HepG2 (cell line): ENCODE data around the gene NPBWR2. TPM values are rescaled to one million over a fixed set of nuclear protein-coding genes. Genes with fewer than 3 reads are reported as not detected.

ENCODE experiments used
- ATAC-seq: fragments of 200-7000 bp; cut with Tn5 transposase; 3 replicates; pipeline ENCODE4 v1.9.1; 2020; ENCODE audit warnings: mild to moderate bottlenecking, moderate library complexity
- BruUV-seq: library from RNA; stranded (reverse); fragments of 400-500 nt; replicated peaks from 2 replicates; lab custom pipeline; 2021; lab: Mats Ljungman, UMichigan
- CTCF ChIA-PET: fragments of 300-600 bp; formaldehyde crosslinking; extraction: SDS; loops from one replicate; lab custom pipeline; 2021; ENCODE audit warnings: low total read pairs, inconsistent platforms, low intra/inter-chr PET ratio; lab: Yijun Ruan, JAX
- POLR2A ChIA-PET: fragments of 350-600 bp; sonication (Branson Sonifier 250); formaldehyde crosslinking; loops from one replicate; lab custom pipeline; 2020; ENCODE audit warnings: antibody characterized with exemption, inconsistent platforms; lab: Yijun Ruan, JAX
- DNase-seq: peaks from one replicate; pipeline ENCODE4 v3.0.0-alpha.2; 2015; ENCODE audit warnings: low spot score
- FAIRE-seq: peaks from 3 replicates; lab custom pipeline; 2011; peaks lifted over from hg19 to GRCh38; lab: Jason Lieb, UNC
- H2AFZ ChIP-seq: one replicate; pipeline ENCODE4 v1.6.1; 2011; ENCODE audit warnings: low read length, inconsistent platforms
- H3K27ac ChIP-seq: fragments of 300-600 bp; 3 replicates; pipeline ENCODE4 v1.8.0; 2011; ENCODE audit warnings: mixed run types, mild to moderate bottlenecking, mixed read lengths, low read length, inconsistent platforms; ENCODE audit not compliant: insufficient read depth; ENCODE audit errors: extremely low read length
- H3K27me3 ChIP-seq, 2 experiments: fragments of 200-600 bp in 1 of 2; 2 replicates in 1 of 2; 3 replicates in 1 of 2; pipeline versions ENCODE4 v1.6.0 to v1.8.0; 2011; ENCODE audit warnings: low read length in 2 of 2, mild to moderate bottlenecking in 2 of 2, moderate library complexity in 2 of 2, inconsistent platforms in 1 of 2; ENCODE audit not compliant: insufficient read depth in 2 of 2, control insufficient read depth in 1 of 2
- H3K36me3 ChIP-seq, 2 experiments: fragments of 200-600 bp in 1 of 2; replicated peaks in 1 of 2; 2 replicates in 1 of 2; 3 replicates in 1 of 2; pipeline versions ENCODE4 v1.5.1 to v1.8.0; 2011; ENCODE audit warnings: low read length in 2 of 2, inconsistent platforms in 1 of 2; ENCODE audit not compliant: insufficient read depth in 2 of 2, control insufficient read depth in 1 of 2
- H3K4me1 ChIP-seq: 2 replicates; pipeline ENCODE4 v1.5.1; 2012; ENCODE audit warnings: low read length, inconsistent platforms; ENCODE audit not compliant: insufficient read depth
- H3K4me2 ChIP-seq: 2 replicates; pipeline ENCODE4 v1.6.0; 2011; ENCODE audit warnings: low read depth, low read length, inconsistent platforms
- H3K4me3 ChIP-seq, 3 experiments: fragments of 200-600 bp in 1 of 3; sonication (generic), shearing (Covaris generic) in 1 of 3; replicated peaks in 1 of 3; 2 replicates each; pipeline ENCODE4 v1.5.1; 2011 to 2016; ENCODE audit warnings: low read length in 3 of 3, inconsistent platforms in 2 of 3, low read depth in 2 of 3, mild to moderate bottlenecking in 2 of 3, control low read depth in 1 of 3, mixed read lengths in 1 of 3; ENCODE audit not compliant: insufficient read depth in 1 of 3
- H3K79me2 ChIP-seq: one replicate; pipeline ENCODE4 v1.6.1; 2011; ENCODE audit warnings: low read length, inconsistent platforms; ENCODE audit not compliant: insufficient read depth
- H3K9ac ChIP-seq: 2 replicates; pipeline ENCODE4 v1.6.0; 2011; ENCODE audit warnings: mild to moderate bottlenecking, low read depth, low read length, inconsistent platforms; ENCODE audit not compliant: insufficient read depth
- H3K9me3 ChIP-seq: 2 replicates; pipeline ENCODE4 v1.5.1; 2012; ENCODE audit warnings: mild to moderate bottlenecking, low read length
- H4K20me1 ChIP-seq: 2 replicates; pipeline ENCODE4 v1.6.0; 2011; ENCODE audit warnings: inconsistent platforms, mild to moderate bottlenecking, low read length, moderate library complexity; ENCODE audit not compliant: insufficient read depth
- DMAP1 ChIP-seq: IDR thresholded peaks from 2 replicates; pipeline ENCODE4 v1.6.1; 2016
- KDM6A ChIP-seq: IDR thresholded peaks from 2 replicates; pipeline ENCODE4 v1.6.1; 2016; ENCODE audit warnings: low read depth
- TCF7 ChIP-seq: sonication (generic); IDR thresholded peaks from 2 replicates; pipeline ENCODE4 v1.6.1; 2016; ENCODE audit warnings: antibody characterized with exemption, low read depth
- ZNF138 ChIP-seq: sonication (generic); formaldehyde crosslinking; IDR thresholded peaks from 2 replicates; pipeline ENCODE4 v1.5.0; 2020; ENCODE audit warnings: mild to moderate bottlenecking, low read depth, missing genetic modification reagents
- ZNF572 ChIP-seq: sonication (generic); formaldehyde crosslinking; IDR thresholded peaks from 2 replicates; pipeline ENCODE4 v1.5.1; 2020; ENCODE audit warnings: mild to moderate bottlenecking, missing genetic modification reagents
- ZNF891 ChIP-seq: sonication (generic); formaldehyde crosslinking; IDR thresholded peaks from 2 replicates; pipeline ENCODE4 v1.5.0; 2020; ENCODE audit warnings: mild to moderate bottlenecking, missing genetic modification reagents
- WGBS: methylation state at CpG from one replicate; pipeline ENCODE4 v1.1.6; 2017; ENCODE audit warnings: low lambda C conversion rate; 5-methylcytosine and 5-hydroxymethylcytosine counted together
- in situ Hi-C: cut with HindIII; loops from 2 replicates; pipeline ENCODE4 v1.10.0; 2017; ENCODE audit warnings: low pct_unique_long_range_greater_than_20kb; ENCODE audit not compliant: extremely low pct_ligation_motif_present
- intact Hi-C: fragments of 100-400 bp; cut with micrococcal nuclease; formaldehyde crosslinking; loops from one replicate; pipeline ENCODE4 v1.10.0; 2022; ENCODE audit not compliant: unreplicated experiment
- polyA plus RNA-seq, 8 experiments: library from polyadenylated mRNA; depleted of rRNA in 3 of 8; stranded (reverse) in 7 of 8; unstranded in 1 of 8; fragments of >200 nt; fragmentation: Illumina TruSeq in 4 of 8; extraction: Trizol in 4 of 8; gene quantifications; 2 replicates each; pipeline versions ENCODE4 v1.2.1 to v1.2.3, GENCODE V29; 2011 to 2016; ENCODE audit warnings: low read depth in 4 of 8, missing spikeins in 1 of 8, mixed read lengths in 1 of 8; ENCODE audit not compliant: insufficient read depth in 1 of 8
- total RNA-seq, 5 experiments: library from RNA; depleted of rRNA; stranded (reverse); fragments of >200 nt; fragmentation: Illumina TruSeq; extraction: Trizol; gene quantifications; 2 replicates each; pipeline ENCODE4 v1.2.3, GENCODE V29; 2016; ENCODE audit warnings: low read depth in 1 of 5
- TF ChIP-seq, protein P1 (sequence below): sonication (generic); formaldehyde crosslinking; IDR thresholded peaks from 2 replicates; pipeline ENCODE4 v1.4.0; 2020; ENCODE audit warnings: mild to moderate bottlenecking, missing genetic modification reagents
- TF ChIP-seq, protein P2 (sequence below): sonication (generic); formaldehyde crosslinking; IDR thresholded peaks from 2 replicates; pipeline ENCODE4 v1.4.0; 2020; ENCODE audit warnings: mild to moderate bottlenecking, low read depth, missing genetic modification reagents
- TF ChIP-seq, protein P3 (sequence below): sonication (generic); formaldehyde crosslinking; IDR thresholded peaks from 2 replicates; pipeline ENCODE4 v1.5.1; 2020; ENCODE audit warnings: missing genetic modification reagents, mild to moderate bottlenecking, borderline replicate concordance

Gene NPBWR2
- total and polyA plus RNA-seq, 2 of the 13 experiments (the other 11 are each of a cell fraction or from before 2014, with no cell fraction given), result not detected

DNA sequence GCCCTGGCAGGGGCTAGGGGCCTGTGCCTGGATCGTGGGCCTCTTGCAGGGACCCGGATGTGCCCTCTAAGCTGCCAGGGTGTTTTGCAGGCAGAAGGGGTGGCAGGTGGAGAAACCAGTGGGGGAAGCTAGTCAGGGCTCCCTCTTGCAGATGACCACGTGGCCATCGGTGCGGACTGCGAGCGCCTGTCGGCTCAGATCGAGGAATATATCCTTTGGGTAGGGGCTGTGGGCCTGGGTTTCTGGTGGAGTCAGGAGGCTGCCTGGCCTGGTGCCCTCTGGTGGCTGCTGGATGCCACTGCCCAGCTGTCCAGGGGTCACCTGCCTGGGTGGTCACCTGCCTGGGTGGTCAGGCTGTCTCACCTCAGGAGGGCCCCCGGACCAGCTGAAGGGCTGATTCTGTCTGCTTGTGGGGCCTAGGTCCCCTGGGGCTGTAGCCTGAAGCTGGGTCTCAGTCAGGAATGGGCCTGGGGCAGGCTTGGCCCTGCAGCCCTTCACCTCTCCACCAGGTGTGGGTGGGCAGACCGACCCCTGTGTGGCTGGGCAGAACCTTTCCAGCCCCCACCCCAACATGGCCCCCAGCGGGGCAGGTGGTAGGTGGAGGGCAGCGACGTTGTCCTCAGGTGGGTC lies 37.6 kb downstream of the NPBWR2 start (continued):
- TF ChIP-seq, protein P1, sequence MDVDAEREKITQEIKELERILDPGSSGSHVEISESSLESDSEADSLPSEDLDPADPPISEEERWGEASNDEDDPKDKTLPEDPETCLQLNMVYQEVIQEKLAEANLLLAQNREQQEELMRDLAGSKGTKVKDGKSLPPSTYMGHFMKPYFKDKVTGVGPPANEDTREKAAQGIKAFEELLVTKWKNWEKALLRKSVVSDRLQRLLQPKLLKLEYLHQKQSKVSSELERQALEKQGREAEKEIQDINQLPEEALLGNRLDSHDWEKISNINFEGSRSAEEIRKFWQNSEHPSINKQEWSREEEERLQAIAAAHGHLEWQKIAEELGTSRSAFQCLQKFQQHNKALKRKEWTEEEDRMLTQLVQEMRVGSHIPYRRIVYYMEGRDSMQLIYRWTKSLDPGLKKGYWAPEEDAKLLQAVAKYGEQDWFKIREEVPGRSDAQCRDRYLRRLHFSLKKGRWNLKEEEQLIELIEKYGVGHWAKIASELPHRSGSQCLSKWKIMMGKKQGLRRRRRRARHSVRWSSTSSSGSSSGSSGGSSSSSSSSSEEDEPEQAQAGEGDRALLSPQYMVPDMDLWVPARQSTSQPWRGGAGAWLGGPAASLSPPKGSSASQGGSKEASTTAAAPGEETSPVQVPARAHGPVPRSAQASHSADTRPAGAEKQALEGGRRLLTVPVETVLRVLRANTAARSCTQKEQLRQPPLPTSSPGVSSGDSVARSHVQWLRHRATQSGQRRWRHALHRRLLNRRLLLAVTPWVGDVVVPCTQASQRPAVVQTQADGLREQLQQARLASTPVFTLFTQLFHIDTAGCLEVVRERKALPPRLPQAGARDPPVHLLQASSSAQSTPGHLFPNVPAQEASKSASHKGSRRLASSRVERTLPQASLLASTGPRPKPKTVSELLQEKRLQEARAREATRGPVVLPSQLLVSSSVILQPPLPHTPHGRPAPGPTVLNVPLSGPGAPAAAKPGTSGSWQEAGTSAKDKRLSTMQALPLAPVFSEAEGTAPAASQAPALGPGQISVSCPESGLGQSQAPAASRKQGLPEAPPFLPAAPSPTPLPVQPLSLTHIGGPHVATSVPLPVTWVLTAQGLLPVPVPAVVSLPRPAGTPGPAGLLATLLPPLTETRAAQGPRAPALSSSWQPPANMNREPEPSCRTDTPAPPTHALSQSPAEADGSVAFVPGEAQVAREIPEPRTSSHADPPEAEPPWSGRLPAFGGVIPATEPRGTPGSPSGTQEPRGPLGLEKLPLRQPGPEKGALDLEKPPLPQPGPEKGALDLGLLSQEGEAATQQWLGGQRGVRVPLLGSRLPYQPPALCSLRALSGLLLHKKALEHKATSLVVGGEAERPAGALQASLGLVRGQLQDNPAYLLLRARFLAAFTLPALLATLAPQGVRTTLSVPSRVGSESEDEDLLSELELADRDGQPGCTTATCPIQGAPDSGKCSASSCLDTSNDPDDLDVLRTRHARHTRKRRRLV, result no peak
- TF ChIP-seq, protein P2, sequence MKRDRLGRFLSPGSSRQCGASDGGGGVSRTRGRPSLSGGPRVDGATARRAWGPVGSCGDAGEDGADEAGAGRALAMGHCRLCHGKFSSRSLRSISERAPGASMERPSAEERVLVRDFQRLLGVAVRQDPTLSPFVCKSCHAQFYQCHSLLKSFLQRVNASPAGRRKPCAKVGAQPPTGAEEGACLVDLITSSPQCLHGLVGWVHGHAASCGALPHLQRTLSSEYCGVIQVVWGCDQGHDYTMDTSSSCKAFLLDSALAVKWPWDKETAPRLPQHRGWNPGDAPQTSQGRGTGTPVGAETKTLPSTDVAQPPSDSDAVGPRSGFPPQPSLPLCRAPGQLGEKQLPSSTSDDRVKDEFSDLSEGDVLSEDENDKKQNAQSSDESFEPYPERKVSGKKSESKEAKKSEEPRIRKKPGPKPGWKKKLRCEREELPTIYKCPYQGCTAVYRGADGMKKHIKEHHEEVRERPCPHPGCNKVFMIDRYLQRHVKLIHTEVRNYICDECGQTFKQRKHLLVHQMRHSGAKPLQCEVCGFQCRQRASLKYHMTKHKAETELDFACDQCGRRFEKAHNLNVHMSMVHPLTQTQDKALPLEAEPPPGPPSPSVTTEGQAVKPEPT (CRISPR knock-in tag), result 0 out of 2 replicates have a peak, but pooled peaks have one; percentile 36
- TF ChIP-seq TCF7, result no peak

DNA sequence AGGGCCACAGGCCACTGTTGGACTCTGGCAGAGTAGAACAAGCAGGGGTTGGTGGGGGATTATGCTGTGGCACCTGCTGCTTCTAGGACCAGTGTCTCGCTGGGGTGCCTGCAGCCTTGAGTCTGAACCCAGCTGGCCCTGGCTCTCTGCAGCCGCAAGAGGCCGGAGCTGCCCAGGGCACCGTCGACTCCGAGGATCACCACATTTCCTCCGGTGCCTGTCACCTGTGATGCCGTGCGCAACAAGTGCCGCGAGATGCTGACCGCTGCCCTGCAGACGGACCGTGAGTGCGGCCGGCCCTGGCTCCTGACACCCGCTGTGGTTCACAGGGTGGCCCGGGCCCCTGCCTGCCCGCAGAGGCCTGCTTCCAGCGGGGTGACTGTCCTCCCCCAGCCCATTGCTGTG lies 38.2 kb downstream of the NPBWR2 start:
- no peaks in the 10 kb centered on the region; the same call in 1 of the 2 replicates for H4K20me1 ChIP-seq
- H3K9me3 ChIP-seq, result no peaks in the 10 kb centered on the region
- peaks cover 43% of the 10 kb centered on the region for H3K4me1 ChIP-seq
- ChIA-PET POLR2A (interaction anchor here (1.0 to 1.9 kb wide), 3 partner anchors 15 to 89 kb away, joined by 3 to 8 read pairs (median 3); partner anchors contain the start of gene PRPF6), CTCF (interaction anchor here (1.1 to 1.6 kb wide), 5 partner anchors 15 to 531 kb away, joined by 3 to 13 read pairs (median 4); partner anchors contain the start of gene PTK6)
- no peak for FAIRE-seq
- peaks cover 3 to 11% of the 10 kb centered on the region in 2 experiments; a peak in 2 of 5 replicates for H3K27me3 ChIP-seq
- 68% methylated on average over 19 of the region's 20 CpGs for WGBS
- no peak for DNase-seq
- intact Hi-C loops (loop anchor here (2.0 kb wide), 1 partner anchor 14 kb away; no protein-coding TSS in a partner anchor), in situ Hi-C loops (no loop called here)
- no TSS peak for BruUV-seq
- H3K4me2 ChIP-seq, result 0 out of 2 replicates have a peak overlapping the region, but pooled peaks have one; percentile 48
- no peaks in the 10 kb centered on the region for H3K36me3 ChIP-seq
- H3K27ac ChIP-seq, result no peak overlapping the region
- no peaks in the 10 kb centered on the region for H3K79me2 ChIP-seq
- H2AFZ ChIP-seq, result no peak overlapping the region
- peak overlapping the region in 1 of 3 experiments; percentile 11; a peak in 1 of 6 replicates for H3K4me3 ChIP-seq
- ATAC-seq, result no peak
- H3K9ac ChIP-seq, result no peak overlapping the region
- TF ChIP-seq DMAP1 (CRISPR knock-in tag), result no peak
- no peak for TF ChIP-seq KDM6A (CRISPR knock-in tag)
- TF ChIP-seq, protein P3, sequence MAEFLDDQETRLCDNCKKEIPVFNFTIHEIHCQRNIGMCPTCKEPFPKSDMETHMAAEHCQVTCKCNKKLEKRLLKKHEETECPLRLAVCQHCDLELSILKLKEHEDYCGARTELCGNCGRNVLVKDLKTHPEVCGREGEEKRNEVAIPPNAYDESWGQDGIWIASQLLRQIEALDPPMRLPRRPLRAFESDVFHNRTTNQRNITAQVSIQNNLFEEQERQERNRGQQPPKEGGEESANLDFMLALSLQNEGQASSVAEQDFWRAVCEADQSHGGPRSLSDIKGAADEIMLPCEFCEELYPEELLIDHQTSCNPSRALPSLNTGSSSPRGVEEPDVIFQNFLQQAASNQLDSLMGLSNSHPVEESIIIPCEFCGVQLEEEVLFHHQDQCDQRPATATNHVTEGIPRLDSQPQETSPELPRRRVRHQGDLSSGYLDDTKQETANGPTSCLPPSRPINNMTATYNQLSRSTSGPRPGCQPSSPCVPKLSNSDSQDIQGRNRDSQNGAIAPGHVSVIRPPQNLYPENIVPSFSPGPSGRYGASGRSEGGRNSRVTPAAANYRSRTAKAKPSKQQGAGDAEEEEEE (CRISPR knock-in tag), result no peak
- no peak for TF ChIP-seq ZNF138 (CRISPR knock-in tag)
- 0 out of 2 replicates have a peak, but pooled peaks have one; percentile 2 for TF ChIP-seq ZNF572
- TF ChIP-seq ZNF891 (CRISPR knock-in tag), result peak; percentile 15
